ENCODE results near the gene PATL2.

- TF ChIP-seq CTCF (IDR thresholded peaks at IDR 0.05): no peak
- peak; percentile 72 to 84 for TF ChIP-seq POLR2A (IDR thresholded peaks at IDR 0.05)
Measured at GRCh38 chr15:44712346-44713005, 1.4 kb upstream of the PATL2 start.

Data from Peyer's patch (tissue), 4 donors.